HEK293 (cell line): ENCODE results near the gene DZIP3.
"Not testable (repeated sequence)": the region's sequence is repeated elsewhere in the genome, so short reads cannot be mapped to it uniquely, and the experiment has no call there.

Experiments
- SP7 ChIP-seq: fragments of 450-650 bp; formaldehyde crosslinking; IDR thresholded peaks from 2 replicates; pipeline ENCODE4 v1.5.1; 2016; ENCODE audit warnings: missing biosample characterization, missing genetic modification characterization
- ZNF701 ChIP-seq: fragments of 450-650 bp; formaldehyde crosslinking; IDR thresholded peaks from 2 replicates; pipeline ENCODE4 v1.5.1; 2016; ENCODE audit warnings: missing biosample characterization, missing genetic modification characterization

DNA sequence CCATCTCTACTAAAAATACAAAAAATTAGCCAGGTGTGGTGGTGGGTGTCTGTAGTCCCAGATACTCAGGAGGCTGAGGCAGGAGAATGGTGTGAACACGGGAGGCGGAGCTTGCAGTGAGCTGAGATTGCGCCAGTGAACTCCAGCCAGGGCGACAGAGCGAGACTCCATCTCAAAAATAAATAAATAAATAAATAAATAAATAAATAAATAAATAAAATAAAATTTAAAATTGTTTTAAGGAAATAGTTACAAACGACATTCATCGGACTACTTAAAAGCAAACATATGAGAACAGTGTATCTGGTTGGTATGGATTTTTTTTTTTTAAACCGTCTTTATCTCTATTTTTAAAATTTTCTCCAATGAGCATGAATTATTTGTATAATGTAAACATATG is 26.6 kb downstream of the DZIP3 start:
- TF ChIP-seq SP7 (tag by site-specific recombination); ZNF701: not testable (repeated sequence)
